HG03571 (cell line): ENCODE results near the gene TBX18.

ENCODE experiments used
- ATAC-seq: cut with Tn5 transposase; IDR thresholded peaks from one replicate; pipeline ENCODE4 v1.9.1; 2021; ENCODE audit not compliant: unreplicated experiment

TBX18 gene

DNA sequence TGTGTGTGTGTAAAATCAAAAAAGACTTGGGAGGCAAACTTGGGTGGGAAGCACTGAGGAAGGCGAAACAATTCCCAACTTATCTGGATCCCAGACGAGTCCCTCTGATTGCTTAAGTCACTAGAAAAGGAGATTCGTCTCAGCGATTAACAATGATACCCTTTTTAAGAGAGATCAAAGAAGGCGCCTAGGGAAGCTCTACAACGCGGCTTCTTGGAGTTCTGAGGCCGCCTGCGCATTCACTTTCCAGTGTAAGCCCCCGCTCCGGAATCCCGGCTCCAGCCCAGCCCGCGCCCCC lies 8.7 kb upstream of the TBX18 start:
- ATAC-seq, result no peak

DNA sequence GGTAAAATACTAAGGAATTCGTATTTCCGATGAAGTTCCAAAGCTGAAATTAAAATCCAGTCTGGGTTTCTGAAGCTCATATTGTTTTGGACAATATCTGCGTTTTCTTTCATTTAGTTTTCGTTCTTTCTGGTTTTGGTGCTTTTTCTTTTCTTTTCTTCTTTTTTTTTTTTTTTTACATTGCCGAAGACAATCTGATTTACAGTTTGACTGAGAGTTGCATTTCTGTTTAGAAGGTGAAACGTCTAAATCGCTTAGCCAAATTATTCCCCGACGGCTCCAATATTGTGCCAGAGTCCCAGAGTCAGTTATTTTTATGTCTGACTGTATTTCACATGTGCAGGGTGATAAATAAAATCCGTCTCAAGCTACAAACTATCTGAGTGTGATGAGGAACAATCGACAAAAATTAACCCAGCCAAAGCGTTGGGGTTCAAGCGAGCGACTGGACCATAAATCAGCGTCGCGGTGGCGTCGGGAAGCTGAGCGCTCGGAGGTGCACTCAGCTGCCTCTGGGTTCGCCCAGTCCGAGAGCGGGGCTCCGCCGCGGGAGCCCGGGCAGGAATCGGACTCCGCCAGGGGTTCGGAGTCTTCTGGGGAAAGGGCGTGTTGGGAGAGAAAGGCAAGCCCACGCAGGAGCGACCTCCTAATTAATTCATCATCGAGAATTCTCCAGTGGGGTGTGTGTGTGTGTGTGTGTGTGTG lies 8.2 kb upstream of the TBX18 start:
- ATAC-seq, result no peak

DNA sequence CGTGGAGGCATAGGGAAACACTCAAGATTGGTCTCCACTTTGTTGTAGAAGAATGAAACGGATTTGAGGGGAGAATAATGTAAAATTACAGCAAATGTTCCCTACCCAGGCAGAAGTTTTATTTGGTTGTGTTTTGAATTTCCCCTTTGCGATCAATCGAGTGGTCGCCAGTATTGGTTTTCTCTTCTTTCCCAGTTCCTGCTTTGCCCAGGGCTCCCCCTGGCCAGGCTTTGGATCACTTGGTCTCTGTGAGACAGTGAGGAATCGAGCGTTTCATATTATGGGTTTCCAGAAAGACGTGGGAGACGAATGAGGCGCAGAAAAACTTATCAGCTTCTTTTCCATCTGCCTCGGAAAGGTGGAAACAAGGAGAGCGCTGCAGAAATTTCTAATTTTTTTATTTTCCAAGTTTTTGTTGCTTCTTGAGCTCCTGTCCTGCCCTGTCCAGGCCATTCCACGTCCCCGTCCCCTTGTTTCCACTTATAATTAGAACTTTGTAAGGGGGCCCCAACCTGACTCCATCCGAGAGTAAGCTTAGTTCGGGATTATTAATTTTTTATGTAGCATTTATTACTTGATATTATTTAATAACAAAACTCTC lies 7.5 kb upstream of the TBX18 start:
- no peak for ATAC-seq

DNA sequence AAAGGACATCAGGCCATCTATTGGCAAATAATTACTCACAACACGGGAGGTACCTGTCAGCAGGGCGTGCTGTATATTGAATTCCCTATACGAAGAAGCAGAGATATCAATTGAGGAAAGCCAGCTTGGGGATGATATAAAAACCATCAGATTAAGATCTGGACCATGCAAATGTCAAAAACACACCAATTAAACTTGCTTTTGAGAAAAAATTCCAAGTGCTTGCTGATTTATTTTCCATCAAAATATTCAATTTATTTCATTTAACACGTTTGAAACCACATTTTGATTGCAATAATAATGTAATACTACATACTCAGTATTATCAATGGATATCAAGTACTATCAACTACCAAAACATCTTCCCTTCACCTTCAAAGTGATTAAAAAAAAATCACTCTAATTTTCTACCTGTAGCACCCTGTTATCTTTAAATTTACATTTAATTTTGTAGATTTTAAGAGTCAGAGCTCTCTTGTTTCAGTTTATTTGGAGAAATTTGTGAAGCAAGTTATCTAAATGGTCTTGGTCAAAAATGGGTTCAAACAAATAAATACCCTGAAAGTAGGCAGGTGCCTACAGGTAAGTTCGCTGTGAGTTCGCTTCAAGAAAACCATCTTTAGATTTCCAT lies 6.8 kb upstream of the TBX18 start:
- ATAC-seq, result no peak

DNA sequence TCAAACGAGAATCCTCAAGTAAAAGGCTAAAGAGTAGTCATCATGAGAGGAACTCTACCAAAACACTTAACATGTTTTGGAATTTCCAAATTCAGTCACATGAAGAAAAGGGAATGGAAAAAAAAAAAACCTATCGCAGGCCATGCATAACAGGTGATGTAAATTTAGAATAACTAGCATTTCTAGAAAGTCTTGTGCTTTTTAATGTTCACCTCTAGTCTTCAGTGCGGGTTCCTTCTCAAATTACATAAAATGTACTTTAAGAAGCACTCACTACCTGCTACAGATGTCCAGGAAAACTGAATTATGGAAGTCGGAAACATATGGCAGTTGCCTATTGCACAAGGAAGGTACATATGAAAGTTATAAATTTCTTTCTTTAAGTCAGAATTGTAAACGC lies 6.1 kb upstream of the TBX18 start:
- ATAC-seq, result no peak

DNA sequence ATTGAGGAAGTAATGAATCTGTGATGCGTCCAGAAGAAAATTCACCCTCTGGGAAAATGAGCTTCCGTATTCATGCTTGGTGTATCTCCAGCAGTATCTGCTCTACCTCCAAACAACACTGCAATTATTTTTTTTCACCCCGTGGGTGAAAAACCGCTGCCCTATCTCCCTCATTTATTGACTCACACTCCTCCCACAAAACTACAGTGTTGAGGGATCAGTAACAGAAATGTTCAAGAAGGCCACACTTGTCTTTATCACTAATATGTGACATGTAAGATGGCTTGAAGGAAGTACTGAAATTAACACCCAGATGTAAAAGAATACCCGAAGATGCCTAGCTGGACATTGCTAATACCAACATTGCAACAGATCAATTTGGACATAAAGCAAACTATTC lies 4.9 kb upstream of the TBX18 start:
- no peak for ATAC-seq

DNA sequence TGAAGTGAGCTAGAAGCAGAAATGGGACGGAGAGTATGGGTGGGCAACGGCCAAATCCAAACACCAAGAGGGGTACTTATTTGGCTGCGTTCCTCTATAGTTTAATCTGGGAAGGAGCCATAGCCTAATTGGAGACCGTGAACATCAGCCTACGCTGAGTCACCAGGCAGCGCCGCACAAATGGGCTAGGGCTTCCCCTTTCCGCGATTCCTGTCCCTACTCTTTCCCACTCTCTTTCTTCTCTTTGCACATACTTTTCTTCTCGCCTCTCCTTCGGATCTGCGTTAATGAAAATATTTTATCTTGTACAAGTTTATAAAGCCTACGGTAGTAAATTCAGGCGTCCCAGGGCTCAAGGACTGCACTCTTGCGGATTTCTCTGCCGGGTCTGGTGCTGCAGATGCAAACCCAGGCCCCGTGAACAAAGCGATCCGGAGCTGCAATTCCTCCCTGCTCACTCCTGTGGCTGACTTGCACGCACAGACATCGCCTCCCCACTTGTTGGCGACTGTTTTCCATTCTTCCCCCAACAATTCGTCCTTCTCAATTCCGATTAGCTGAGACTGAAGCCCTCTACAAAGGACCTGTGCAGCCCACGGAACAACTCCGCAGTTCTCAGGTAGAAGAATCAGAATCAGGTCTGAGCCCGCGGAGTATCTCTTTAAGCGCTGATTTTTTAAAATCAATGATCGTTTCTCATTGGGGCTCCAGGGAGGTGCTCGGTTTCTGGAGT lies 4.2 kb upstream of the TBX18 start:
- ATAC-seq, result no peak

DNA sequence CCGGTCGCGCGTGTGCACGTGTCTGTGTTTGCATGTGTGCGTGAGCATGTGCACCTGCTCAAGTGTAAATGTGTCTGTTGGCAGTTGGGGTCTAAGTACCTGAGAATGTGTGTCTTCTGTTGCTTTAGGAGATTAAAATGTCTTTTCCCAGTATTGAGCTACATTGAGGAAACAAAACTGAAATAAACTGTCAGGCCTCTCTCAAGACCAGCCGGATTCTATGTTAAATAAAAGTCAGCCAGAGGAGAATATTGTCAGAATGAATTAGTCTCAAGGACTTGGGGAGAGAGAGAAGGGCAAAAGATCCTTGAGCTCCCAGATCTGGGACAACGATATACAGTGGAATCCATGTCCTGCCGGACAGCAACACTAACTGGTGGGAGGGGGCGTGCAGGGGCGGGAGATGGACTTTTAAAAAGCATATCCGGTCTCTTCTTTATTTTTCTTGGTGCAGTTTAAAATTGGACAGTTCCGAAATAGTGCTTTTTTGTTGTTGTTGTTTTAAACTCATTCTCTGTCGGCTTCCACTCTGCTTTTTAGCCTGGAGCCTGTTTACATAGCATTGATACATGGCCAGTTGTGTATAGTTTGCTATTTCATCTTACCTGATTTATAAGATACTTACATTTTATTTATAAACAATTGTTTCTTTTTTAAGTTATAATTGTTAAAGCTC lies 3.3 kb upstream of the TBX18 start:
- ATAC-seq, result no peak

DNA sequence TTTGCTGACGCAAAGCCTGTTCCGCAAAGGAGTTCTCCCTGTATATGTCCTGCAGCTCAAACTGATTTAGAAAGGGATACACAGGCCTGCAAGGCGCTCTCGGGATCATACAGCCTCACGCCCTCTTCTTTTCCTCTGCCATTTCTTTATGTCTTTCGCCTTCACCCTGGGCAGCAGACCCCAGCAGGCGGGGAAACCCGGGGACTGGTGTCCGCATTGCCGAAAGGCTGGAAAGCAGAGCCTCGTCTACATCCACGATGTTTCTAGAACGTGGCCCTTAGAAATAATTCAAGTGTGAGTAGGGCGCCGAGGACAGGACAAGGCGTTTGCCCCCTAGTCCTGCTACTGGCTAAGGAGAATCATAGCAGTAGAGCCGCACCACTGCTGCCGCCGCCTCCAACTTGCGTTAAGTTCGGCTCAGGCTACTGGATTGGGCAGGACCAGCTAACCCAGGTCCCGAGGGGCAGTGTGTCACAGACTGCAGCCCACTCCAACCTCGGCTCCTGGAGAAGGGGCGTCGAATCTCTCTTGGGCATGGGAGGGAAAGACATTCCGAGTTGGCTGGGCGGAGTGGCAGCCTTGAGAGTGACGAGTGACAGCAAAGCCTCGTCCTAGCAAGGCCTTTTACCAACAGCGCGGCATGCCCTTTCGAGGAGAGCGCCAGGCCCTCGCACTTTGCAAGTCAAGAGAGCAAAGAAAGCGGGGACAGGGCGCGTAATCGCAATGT lies 2.6 kb upstream of the TBX18 start:
- ATAC-seq, result no peak

DNA sequence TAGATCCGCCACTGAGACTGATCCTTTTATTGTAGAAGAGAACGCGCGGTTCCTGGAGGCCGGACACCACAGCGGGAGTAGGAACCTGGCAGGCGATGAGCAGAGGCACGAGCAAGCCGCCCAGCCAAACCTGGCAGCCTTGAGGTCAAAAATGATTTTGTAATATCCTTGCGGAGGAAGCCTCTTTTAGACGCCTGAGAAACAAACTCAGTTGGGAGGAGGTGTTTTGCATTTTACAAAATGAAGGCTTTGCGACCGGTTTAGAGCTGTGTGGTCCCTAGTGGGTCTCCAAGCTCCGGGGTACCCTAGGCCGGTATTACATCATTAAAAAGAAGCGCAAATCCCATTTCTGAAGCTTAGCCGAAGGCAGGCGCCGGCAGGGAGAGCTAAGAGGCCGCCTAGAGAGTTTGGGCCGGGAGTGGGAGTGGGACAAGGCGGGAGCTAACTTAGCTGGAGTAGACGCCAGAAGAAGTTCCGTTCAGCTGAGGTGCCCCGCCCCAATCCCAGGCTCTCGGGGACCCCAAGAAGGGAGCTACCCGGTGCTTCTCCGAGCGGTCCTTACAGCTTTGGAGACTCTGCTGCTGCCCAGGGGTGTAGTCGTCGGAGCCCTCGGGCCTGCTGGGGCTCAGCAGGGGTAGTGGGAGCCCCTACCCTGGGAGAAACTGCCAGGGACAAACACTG lies 1.9 kb upstream of the TBX18 start:
- no peak for ATAC-seq

DNA sequence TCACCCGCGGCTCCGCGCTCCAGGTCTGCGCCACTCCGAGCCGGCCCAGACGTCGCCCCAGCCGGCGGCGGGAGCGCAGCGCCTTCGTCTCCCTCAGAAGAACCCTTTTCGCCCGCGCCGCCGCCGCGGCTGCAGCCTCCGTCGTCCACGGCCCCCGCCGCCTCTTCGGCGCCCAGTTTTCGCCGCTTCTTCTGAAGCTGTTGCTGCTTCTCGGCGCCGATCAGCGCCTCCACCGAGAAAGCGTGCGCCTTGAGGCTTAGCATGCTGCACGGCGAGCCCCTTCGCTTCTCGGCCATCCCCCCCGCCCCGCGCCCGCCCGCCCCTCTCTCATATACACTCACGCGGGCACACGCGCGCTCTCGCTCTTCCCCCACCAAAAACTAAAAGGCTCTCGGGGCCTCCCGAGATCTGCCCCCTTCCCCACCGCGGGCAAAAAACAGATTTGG lies 489 bp downstream of the TBX18 start:
- ATAC-seq, result no peak

DNA sequence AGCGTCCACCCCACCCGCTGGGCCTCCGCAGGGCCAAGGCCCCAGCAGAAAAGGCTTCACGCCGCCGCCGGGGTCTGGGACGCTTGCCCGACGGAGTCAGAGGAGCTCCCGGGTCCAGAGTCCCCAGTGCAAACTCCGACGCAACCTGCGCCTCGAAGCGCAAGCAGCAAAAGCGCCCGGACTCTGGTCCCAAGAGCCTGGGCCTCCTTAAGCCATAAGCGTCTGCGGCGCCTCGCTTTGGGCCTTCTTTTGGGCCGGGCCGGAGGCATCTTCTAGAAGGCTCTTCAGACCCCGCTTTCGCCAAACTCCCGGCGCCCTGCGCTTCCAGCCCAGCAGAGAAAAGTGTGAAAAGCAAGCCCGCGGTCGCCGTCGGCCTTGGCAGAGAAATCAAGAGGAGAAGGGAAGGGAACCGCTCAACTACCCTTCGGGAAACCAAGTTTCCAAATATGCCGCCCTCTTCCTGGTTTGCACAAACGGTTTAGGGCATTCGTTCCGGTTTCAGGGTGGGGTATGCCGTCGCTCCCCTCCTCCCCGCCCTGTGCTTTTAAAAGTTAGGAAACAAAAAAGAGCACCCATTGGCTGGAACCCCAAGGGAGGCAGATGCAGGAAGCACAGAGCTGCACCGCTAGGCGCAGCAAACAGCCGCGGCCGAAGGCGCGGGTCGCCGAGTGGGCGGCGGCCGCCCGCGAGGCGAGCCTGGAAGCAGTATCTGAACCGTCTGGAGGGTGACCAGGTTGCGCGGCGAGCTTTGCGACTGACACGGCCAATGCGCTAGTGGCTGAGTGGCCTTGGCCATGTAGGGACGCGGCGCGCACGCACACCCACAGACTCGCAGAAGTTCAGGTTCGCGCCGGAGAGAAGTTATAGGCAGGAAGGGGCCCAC lies 1.2 kb downstream of the TBX18 start:
- no peak for ATAC-seq

DNA sequence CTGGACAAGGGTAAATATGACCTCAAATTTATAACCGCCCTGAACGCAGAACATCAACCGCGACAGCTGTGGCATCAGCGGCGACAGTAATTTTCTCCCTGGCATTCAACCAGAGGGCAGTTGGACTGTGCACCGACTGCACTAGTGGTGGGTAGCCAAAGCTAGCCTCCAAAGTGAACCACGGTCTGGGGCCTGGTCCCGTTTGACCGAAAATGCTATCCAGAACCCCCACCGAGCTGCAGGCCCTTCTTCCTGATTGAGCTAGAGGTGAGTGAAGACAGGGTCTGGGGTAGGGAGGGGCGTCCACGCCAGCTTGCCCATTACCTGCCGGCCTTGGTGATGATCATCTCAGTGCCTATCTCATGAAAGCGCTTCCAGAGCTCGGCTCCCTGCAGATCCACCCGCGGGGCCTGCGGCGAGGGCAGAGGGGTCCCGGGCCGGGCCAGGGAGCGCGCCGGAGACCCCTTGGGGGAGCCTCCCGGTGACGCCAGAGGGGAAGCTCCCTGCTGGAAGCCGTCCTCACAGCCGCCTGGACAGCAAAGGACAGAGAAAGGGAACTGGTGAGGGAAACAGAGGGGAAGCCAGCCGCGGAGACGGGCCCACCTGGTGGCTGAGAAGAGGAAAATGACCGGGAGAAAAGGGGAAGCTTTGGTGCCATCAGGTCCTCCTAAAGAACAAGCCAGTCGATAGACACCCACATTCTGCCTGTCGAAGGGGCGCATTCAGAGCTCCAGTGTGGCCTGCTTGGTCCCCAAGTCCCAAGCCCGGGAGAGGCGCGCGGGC lies 2.0 kb downstream of the TBX18 start:
- no peak for ATAC-seq

DNA sequence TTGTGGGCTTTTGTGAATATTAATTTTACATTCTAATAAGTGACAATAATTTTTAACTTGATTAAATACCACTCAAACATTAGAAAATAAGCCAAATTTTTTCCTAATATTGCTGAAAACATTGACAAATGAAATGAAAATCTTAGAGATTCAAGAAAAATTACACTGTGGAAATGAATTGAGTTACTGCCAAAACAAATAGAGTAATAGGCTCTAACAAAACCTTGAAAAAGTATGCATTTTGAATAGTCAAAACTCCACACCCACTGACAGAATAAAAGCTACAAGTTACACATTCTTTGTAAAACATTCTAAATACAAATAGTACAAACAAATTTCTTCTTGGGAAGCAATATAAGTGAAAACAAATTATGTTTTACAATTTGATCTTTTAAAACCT lies 5.9 kb downstream of the TBX18 start:
- ATAC-seq, result no peak

DNA sequence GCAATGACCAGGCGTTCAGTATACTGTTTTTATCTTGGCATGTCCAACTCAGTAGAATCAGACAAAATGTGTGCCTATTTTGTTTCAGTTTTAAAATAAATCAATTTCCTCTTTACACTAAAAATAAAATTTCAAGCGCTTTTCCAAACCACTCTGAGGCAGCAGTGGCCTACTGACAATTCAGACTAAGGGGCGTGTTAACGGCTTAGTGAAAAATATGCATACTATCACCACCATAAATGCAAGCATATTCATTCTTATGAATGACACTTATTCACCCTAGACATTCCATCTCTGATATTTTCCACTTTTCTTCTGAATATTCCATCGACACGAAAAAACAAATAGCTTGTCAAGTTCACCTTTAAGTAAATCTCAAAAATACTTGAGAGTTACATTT lies 7.5 kb downstream of the TBX18 start:
- ATAC-seq, result no peak

DNA sequence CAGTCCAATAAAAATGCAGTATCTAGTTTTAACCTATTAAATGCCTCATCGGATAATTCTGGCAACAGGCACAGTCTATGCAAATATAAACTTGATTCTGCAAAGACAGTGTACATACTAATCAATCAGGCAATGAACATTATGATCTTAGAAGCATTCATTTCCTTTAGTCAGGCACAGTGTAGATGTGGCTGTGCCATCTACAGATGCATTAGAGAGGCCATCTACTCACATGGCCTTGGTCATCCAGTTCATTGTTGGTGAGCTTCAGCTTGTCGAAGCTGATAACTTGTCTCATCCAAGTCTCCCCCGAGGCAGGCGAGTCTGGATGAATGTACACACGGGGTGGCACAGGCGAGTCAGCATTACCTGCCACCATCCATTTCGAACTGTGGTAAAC lies 7.9 kb downstream of the TBX18 start:
- ATAC-seq, result no peak

DNA sequence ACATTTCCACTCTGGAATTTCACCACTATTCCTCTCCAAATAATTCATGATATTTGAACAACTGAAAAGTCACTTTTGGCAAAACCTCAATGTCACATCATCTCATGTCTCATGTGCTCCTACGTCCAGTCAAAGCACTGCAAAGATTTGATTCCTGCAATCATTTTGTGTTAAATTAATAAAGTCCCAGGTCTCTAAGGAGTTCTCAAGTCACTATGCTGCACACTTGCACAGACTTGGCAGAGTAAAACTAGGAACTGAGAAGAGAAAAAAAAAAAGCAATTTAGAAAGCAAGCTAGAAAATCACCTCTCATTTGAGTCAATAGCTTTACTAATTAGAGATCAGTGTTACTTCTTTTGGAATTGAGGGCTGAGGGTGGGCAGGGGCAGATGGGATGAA lies 11.2 kb downstream of the TBX18 start:
- no peak for ATAC-seq

DNA sequence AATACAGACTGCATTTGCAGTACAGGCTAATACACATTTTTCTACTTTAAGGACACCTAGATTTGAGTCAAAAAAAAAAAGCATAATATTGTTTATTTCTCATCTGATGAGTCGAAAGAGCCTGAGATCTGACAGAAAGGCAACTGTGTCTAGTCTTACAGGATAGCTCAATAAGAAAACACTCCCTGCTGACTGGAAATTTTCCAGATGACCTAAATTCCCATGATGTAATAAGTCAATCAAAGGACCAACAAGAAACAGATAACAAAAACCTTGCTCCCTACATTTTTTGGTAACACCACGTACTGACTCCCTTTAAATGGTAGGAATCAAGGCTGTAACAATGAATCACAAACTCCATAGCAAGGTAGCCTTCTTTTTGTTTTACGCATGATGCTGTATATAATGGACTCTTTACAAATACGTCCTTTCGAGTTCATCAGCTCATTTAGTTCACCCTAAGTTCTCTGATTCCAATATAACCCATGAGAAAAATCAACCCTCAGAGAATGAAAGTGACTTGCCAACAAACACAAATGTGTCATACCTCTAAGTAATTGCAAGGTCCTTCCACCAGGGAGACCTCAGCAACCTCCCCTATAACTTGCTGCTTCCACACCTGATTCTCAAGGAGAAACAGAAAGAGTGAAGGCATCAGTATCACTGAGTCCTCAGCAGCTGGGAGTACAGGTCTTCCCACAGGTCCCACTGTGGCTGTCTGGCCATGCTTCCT lies 12.1 kb downstream of the TBX18 start:
- ATAC-seq, result no peak
